Hepatocyte (in vitro differentiated cells): ENCODE results near the gene FLOT1. TPM values are rescaled to one million over a fixed set of nuclear protein-coding genes. Genes with fewer than 3 reads are reported as not detected.

Experiments
- DNase-seq: peaks from one replicate; pipeline ENCODE4 v3.0.0-alpha.2; 2016; ENCODE audit warnings: low spot score
- H2AFZ ChIP-seq: fragments of 200-600 bp; sonication (generic); 2 replicates; pipeline ENCODE4 v1.6.0; 2016; ENCODE audit warnings: antibody characterized with exemption, mild to moderate bottlenecking
- H3K27ac ChIP-seq: fragments of 200-600 bp; sonication (generic); 2 replicates; pipeline ENCODE4 v1.5.1; 2016; ENCODE audit warnings: mild to moderate bottlenecking
- H3K27me3 ChIP-seq: fragments of 200-600 bp; sonication (generic); 2 replicates; pipeline ENCODE4 v1.6.1; 2016
- H3K36me3 ChIP-seq: fragments of 200-600 bp; sonication (generic); replicated peaks from 2 replicates; pipeline ENCODE4 v1.5.1; 2016; ENCODE audit warnings: low read depth; ENCODE audit not compliant: insufficient read depth
- H3K4me1 ChIP-seq: fragments of 200-600 bp; sonication (generic); 2 replicates; pipeline ENCODE4 v1.5.1; 2016; ENCODE audit warnings: mild to moderate bottlenecking, moderate library complexity; ENCODE audit not compliant: insufficient read depth
- H3K4me2 ChIP-seq: fragments of 200-600 bp; sonication (generic); 2 replicates; pipeline ENCODE4 v1.6.0; 2016
- H3K4me3 ChIP-seq: fragments of 200-600 bp; sonication (generic); 2 replicates; pipeline ENCODE4 v1.5.1; 2016; ENCODE audit warnings: mild to moderate bottlenecking
- H3K79me2 ChIP-seq: fragments of 200-600 bp; sonication (generic); 2 replicates; pipeline ENCODE4 v1.6.0; 2017; ENCODE audit warnings: mild to moderate bottlenecking
- H3K9me2 ChIP-seq: fragments of 200-600 bp; sonication (generic); replicated peaks from 2 replicates; pipeline ENCODE4 v1.6.0; 2017; ENCODE audit warnings: mild to moderate bottlenecking; ENCODE audit not compliant: insufficient read depth
- H3K9me3 ChIP-seq: fragments of 200-600 bp; sonication (generic); 2 replicates; pipeline ENCODE4 v1.5.1; 2016; ENCODE audit warnings: low read depth, mild to moderate bottlenecking
- H4K20me1 ChIP-seq: fragments of 200-600 bp; sonication (generic); 2 replicates; pipeline ENCODE4 v1.6.0; 2016; ENCODE audit warnings: mild to moderate bottlenecking; ENCODE audit not compliant: insufficient read depth, poor library complexity, severe bottlenecking
- CTCF ChIP-seq: fragments of 200-600 bp; sonication (generic); IDR thresholded peaks from 2 replicates; pipeline ENCODE4 v1.5.1; 2016; ENCODE audit warnings: antibody characterized with exemption, mild to moderate bottlenecking; ENCODE audit not compliant: poor library complexity
- EZH2 ChIP-seq: fragments of 200-600 bp; sonication (generic); IDR thresholded peaks from 2 replicates; pipeline ENCODE4 v1.6.1; 2016; ENCODE audit warnings: antibody characterized with exemption, mild to moderate bottlenecking, borderline replicate concordance
- EZH2phosphoT487 ChIP-seq: fragments of 200-600 bp; sonication (generic); IDR thresholded peaks from one replicate; pipeline ENCODE4 v1.6.1; 2018; ENCODE audit warnings: antibody characterized with exemption, mild to moderate bottlenecking, low read depth, moderate library complexity; ENCODE audit not compliant: unreplicated experiment, severe bottlenecking
- WGBS: methylation state at CpG from one replicate; pipeline ENCODE4 v1.1.6; 2016; ENCODE audit warnings: low lambda C conversion rate; ENCODE audit errors: missing lambda C conversion rate; 5-methylcytosine and 5-hydroxymethylcytosine counted together
- polyA plus RNA-seq: library from polyadenylated mRNA; unstranded; fragments of >200 nt; fragmentation: Nextera tagmentation; extraction: Ambion mirVana; gene quantifications from 2 replicates; pipeline ENCODE4 v1.2.1, GENCODE V29; 2016
- total RNA-seq: library from RNA; depleted of rRNA; stranded (reverse); fragments of >200 nt; gene quantifications from 2 replicates; pipeline ENCODE4 v1.2.3, GENCODE V29; 2014

The FLOT1 gene
- total and polyA plus RNA-seq, 2 experiments from 2014 or later = 93.5 to 144 TPM

- TF ChIP-seq EZH2phosphoT487 (no peak), EZH2 (no peak), CTCF (no peak)
- WGBS = 78% methylated on average over 5 of the region's 5 CpGs
Observed at GRCh38 chr6:30787954-30788353, 45.5 kb upstream of the FLOT1 start.

GRCh38 chr6:30782425-30783014 is 40.0 kb upstream of the FLOT1 start:
- peak overlapping the region; percentile 92 for H3K27ac ChIP-seq
- peaks cover 37% of the 10 kb centered on the region for H3K4me1 ChIP-seq
- H3K4me3 ChIP-seq = no peak overlapping the region
- no peaks in the 10 kb centered on the region for H3K27me3 ChIP-seq
- no peaks in the 10 kb centered on the region for H3K79me2 ChIP-seq
- H4K20me1 ChIP-seq = no peaks in the 10 kb centered on the region
- TF ChIP-seq CTCF (no peak), EZH2phosphoT487 (no peak), EZH2 (no peak)
- H3K4me2 ChIP-seq = peak overlapping the region; percentile 38
- DNase-seq = no peak
- H2AFZ ChIP-seq = no peak overlapping the region
- no peaks in the 10 kb centered on the region for H3K36me3 ChIP-seq
- H3K9me3 ChIP-seq = no peaks in the 10 kb centered on the region
- no peaks in the 10 kb centered on the region for H3K9me2 ChIP-seq

More at GRCh38 chr6:30787954-30788353, 45.5 kb upstream of the FLOT1 start:
- Histone ChIP-seq H4K20me1 (no peaks in the 10 kb centered on the region), H3K9me2 (no peaks in the 10 kb centered on the region), H3K36me3 (no peaks in the 10 kb centered on the region), H3K4me3 (no peak overlapping the region), H3K79me2 (no peaks in the 10 kb centered on the region), H2AFZ (no peak overlapping the region), H3K9me3 (no peaks in the 10 kb centered on the region), H3K4me1 (peaks cover 2% of the 10 kb centered on the region), H3K27ac (no peak overlapping the region), H3K4me2 (no peak overlapping the region), H3K27me3 (no peaks in the 10 kb centered on the region)
- no peak for DNase-seq

- 53% methylated on average over 13 of the region's 13 CpGs for WGBS
- Histone ChIP-seq H3K4me3 (no peak overlapping the region), H3K79me2 (no peaks in the 10 kb centered on the region), H4K20me1 (no peaks in the 10 kb centered on the region), H3K27me3 (no peaks in the 10 kb centered on the region), H3K36me3 (no peaks in the 10 kb centered on the region), H3K27ac (peak overlapping the region; percentile 92), H3K9me2 (no peaks in the 10 kb centered on the region), H3K9me3 (no peaks in the 10 kb centered on the region), H3K4me1 (peaks cover 43% of the 10 kb centered on the region), H3K4me2 (peak overlapping the region; percentile 38), H2AFZ (no peak overlapping the region)
- DNase-seq = peak; percentile 91
- TF ChIP-seq CTCF (no peak), EZH2 (no peak), EZH2phosphoT487 (no peak)
Observed at GRCh38 chr6:30781743-30782424, 39.4 kb upstream of the FLOT1 start.

GRCh38 chr6:30781395-30781742 is 38.9 kb upstream of the FLOT1 start:
- TF ChIP-seq EZH2 = no peak
- TF ChIP-seq EZH2phosphoT487 = no peak
- no peak for TF ChIP-seq CTCF
- Histone ChIP-seq H4K20me1 (no peaks in the 10 kb centered on the region), H3K9me3 (no peaks in the 10 kb centered on the region), H3K4me3 (no peak overlapping the region), H3K9me2 (no peaks in the 10 kb centered on the region), H3K36me3 (no peaks in the 10 kb centered on the region), H3K79me2 (no peaks in the 10 kb centered on the region), H3K4me2 (no peak overlapping the region), H3K4me1 (peaks cover 43% of the 10 kb centered on the region), H2AFZ (no peak overlapping the region), H3K27ac (peak overlapping the region; percentile 92), H3K27me3 (no peaks in the 10 kb centered on the region)
- 92% methylated on average over 4 of the region's 4 CpGs for WGBS
- no peak for DNase-seq
